Neuron (in vitro differentiated cells): ENCODE data around the gene AHCYL1.

Source experiments
- H2AFZ ChIP-seq: one replicate; pipeline ENCODE4 v1.6.1; 2013; ENCODE audit warnings: low read depth, mild to moderate bottlenecking, inconsistent platforms, low read length, moderate library complexity
- H3K27me3 ChIP-seq: one replicate; pipeline ENCODE4 v1.6.1; 2013; ENCODE audit warnings: low read length; ENCODE audit not compliant: insufficient read depth
- H3K36me3 ChIP-seq: one replicate; pipeline ENCODE4 v1.6.1; 2013; ENCODE audit warnings: low read length; ENCODE audit not compliant: insufficient read depth
- H3K4me1 ChIP-seq: one replicate; pipeline ENCODE4 v1.6.1; 2013; ENCODE audit warnings: low read length; ENCODE audit not compliant: insufficient read depth
- H3K4me3 ChIP-seq: 2 replicates; pipeline ENCODE4 v1.5.1; 2013; ENCODE audit warnings: mild to moderate bottlenecking, low read length, moderate library complexity
- H3K9me3 ChIP-seq: one replicate; pipeline ENCODE4 v1.6.1; 2013; ENCODE audit warnings: low read length

Gene AHCYL1

GRCh38 chr1:110039641-110040040 lies 55.1 kb downstream of the AHCYL1 start:
- Histone ChIP-seq H2AFZ (no peak overlapping the region), H3K9me3 (no peaks in the 10 kb centered on the region), H3K4me3 (no peak overlapping the region), H3K36me3 (peaks cover 78% of the 10 kb centered on the region), H3K4me1 (peaks cover 26% of the 10 kb centered on the region), H3K27me3 (no peaks in the 10 kb centered on the region)

DNA sequence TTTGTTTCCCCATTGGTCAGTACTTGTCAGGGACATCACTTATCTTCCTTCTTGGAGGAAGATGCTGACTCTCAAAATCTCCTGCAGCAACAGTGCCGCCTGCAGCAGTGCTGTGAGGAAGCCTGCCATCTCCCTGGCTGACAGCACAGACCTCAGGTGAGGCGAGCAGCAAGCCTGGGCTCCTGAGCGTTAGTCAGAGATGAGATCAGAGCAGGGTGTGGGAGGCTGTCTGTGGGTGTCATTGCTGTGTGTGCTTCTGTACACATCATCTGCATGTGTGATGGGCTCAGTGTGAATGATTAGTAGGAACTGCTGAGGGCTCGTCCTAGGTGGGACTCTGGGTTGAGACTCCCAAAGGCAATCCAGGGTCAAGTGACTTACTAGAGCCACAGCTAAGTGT lies 56.0 kb downstream of the AHCYL1 start:
- Histone ChIP-seq H2AFZ (no peak overlapping the region), H3K4me3 (no peak overlapping the region), H3K4me1 (peaks cover 21% of the 10 kb centered on the region), H3K36me3 (peaks cover 87% of the 10 kb centered on the region), H3K27me3 (no peaks in the 10 kb centered on the region), H3K9me3 (no peaks in the 10 kb centered on the region)

DNA sequence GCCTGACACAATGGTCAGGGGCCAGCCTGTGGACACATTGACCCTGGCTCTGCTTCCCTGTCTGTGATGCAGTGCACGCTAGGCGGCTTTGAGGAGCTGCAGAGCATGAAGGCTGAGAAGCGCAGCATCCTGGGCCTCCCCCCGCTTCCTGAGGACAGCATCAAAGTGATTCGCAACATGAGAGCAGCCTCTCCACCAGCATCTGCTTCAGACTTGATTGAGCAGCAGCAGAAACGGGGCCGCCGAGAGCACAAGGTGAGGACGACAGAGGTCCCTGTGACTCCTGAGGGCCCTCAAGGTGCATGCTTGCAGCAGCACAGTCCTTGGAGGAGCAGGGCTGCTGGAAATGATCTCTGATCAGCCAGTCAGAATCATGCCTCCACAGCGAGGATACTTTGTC lies 58.5 kb downstream of the AHCYL1 start:
- no peaks in the 10 kb centered on the region for H3K9me3 ChIP-seq
- H3K36me3 ChIP-seq, result peaks cover 94% of the 10 kb centered on the region
- no peak overlapping the region for H2AFZ ChIP-seq

DNA sequence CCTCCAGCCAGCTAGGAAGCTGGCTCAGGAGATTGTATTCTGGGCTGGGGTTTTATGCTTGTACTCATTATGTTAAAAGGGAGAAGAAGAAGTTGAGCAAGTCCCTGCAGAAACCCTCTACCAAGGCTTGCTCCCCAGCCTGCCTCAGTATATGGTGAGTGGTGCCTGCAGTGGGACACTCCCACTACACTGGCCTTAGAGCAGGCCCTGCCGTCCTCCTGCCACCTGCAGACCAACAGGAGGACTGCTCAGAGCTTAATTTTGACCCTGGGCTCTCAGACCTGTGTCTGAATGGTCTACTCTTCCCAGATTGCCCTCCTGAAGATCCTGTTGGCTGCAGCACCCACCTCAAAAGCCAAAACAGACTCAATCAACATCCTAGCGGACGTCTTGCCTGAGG lies 62.9 kb downstream of the AHCYL1 start:
- Histone ChIP-seq H3K9me3 (no peaks in the 10 kb centered on the region), H3K36me3 (peaks cover 93% of the 10 kb centered on the region)

More for the DNA sequence above, 58.5 kb downstream of the AHCYL1 start:
- Histone ChIP-seq H3K4me3 (no peak overlapping the region), H3K27me3 (no peaks in the 10 kb centered on the region), H3K4me1 (peaks cover 16% of the 10 kb centered on the region)

GRCh38 chr1:110048240-110048639 lies 63.7 kb downstream of the AHCYL1 start:
- Histone ChIP-seq H3K4me3 (no peak overlapping the region), H3K4me1 (peaks cover 1% of the 10 kb centered on the region), H2AFZ (no peak overlapping the region), H3K9me3 (no peaks in the 10 kb centered on the region), H3K36me3 (peaks cover 95% of the 10 kb centered on the region), H3K27me3 (no peaks in the 10 kb centered on the region)

More for the DNA sequence above, 62.9 kb downstream of the AHCYL1 start:
- Histone ChIP-seq H3K27me3 (no peaks in the 10 kb centered on the region), H3K4me1 (peaks cover 9% of the 10 kb centered on the region), H2AFZ (no peak overlapping the region), H3K4me3 (no peak overlapping the region)

GRCh38 chr1:110048923-110049601 lies 64.5 kb downstream of the AHCYL1 start:
- no peaks in the 10 kb centered on the region for H3K27me3 ChIP-seq
- no peak overlapping the region for H3K4me3 ChIP-seq
- no peaks in the 10 kb centered on the region for H3K9me3 ChIP-seq
- peaks cover 94% of the 10 kb centered on the region for H3K36me3 ChIP-seq
- no peaks in the 10 kb centered on the region for H3K4me1 ChIP-seq
- no peak overlapping the region for H2AFZ ChIP-seq

DNA sequence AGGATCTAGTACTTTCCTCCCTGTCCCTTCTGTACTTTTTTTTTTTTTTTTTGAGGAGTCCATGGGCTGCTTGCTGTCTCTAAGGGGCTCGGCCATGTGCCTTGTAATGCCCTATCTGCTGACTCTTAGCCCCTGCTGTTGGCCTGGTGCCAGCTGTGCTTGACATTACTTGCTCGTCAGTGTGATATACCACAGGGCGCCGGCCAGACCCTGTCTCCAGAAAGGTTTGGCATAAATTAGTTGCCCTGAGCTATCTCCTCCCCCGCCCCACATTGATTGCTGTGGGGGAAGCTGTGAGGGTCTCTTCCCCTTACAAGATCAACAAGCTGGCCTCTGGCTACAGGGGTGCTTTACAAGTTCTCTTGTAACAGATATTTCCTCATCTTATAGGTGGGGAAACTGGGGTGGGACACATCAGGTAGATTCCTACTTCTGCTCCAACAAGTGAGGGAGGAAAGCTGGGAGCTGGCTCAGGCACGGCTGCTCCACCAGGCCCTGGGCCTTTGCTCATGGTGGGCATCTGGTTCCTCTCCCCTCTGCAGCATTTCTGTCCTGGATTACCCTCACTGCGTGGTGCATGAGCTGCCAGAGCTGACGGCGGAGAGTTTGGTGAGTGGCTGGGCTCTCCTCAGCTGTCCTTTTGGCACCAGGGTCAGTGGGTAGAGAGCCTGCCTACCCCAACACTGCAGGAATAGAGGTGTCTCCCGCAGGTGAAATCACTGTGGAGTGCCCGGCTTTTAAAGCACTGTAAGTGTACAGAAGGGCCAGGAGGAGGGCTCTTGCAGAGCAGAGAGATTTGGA lies 65.4 kb downstream of the AHCYL1 start:
- H3K36me3 ChIP-seq, result peaks cover 94% of the 10 kb centered on the region
- H3K4me1 ChIP-seq, result no peaks in the 10 kb centered on the region
- no peak overlapping the region for H3K4me3 ChIP-seq
- H3K9me3 ChIP-seq, result no peaks in the 10 kb centered on the region
- no peaks in the 10 kb centered on the region for H3K27me3 ChIP-seq
- H2AFZ ChIP-seq, result no peak overlapping the region

- no peaks in the 10 kb centered on the region for H3K9me3 ChIP-seq
- peaks cover 94% of the 10 kb centered on the region for H3K36me3 ChIP-seq
- H3K27me3 ChIP-seq, result no peaks in the 10 kb centered on the region
- no peaks in the 10 kb centered on the region for H3K4me1 ChIP-seq
- H2AFZ ChIP-seq, result no peak overlapping the region
- no peak overlapping the region for H3K4me3 ChIP-seq
Observed at GRCh38 chr1:110050602-110051261, 66.2 kb downstream of the AHCYL1 start.

- Histone ChIP-seq H3K4me1 (no peaks in the 10 kb centered on the region), H3K4me3 (no peak overlapping the region), H3K36me3 (peaks cover 95% of the 10 kb centered on the region), H3K9me3 (no peaks in the 10 kb centered on the region), H2AFZ (no peak overlapping the region), H3K27me3 (no peaks in the 10 kb centered on the region)
Observed at GRCh38 chr1:110051262-110051648, 66.7 kb downstream of the AHCYL1 start.

DNA sequence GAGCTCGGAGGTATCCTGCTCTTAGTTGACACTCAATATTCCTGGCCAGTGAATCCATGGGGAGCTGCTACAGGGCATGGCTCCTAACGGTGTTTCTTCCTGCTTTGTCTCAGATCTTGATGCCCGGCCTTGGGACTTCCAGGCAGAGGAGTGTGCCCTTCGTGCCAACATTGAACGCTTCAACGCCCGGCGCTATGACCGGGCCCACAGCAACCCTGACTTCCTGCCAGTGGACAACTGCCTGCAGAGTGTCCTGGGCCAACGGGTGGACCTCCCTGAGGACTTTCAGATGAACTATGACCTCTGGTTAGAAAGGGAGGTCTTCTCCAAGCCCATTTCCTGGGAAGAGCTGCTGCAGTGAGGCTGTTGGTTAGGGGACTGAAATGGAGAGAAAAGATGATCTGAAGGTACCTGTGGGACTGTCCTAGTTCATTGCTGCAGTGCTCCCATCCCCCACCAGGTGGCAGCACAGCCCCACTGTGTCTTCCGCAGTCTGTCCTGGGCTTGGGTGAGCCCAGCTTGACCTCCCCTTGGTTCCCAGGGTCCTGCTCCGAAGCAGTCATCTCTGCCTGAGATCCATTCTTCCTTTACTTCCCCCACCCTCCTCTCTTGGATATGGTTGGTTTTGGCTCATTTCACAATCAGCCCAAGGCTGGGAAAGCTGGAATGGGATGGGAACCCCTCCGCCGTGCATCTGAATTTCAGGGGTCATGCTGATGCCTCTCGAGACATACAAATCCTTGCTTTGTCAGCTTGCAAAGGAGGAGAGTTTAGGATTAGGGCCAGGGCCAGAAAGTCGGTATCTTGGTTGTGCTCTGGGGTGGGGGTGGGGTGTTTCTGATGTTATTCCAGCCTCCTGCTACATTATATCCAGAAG lies 69.2 kb downstream of the AHCYL1 start:
- H3K9me3 ChIP-seq, result no peaks in the 10 kb centered on the region
- H3K4me1 ChIP-seq, result no peaks in the 10 kb centered on the region
- peaks cover 95% of the 10 kb centered on the region for H3K36me3 ChIP-seq
- no peaks in the 10 kb centered on the region for H3K27me3 ChIP-seq
- no peak overlapping the region for H3K4me3 ChIP-seq
- H2AFZ ChIP-seq, result no peak overlapping the region

DNA sequence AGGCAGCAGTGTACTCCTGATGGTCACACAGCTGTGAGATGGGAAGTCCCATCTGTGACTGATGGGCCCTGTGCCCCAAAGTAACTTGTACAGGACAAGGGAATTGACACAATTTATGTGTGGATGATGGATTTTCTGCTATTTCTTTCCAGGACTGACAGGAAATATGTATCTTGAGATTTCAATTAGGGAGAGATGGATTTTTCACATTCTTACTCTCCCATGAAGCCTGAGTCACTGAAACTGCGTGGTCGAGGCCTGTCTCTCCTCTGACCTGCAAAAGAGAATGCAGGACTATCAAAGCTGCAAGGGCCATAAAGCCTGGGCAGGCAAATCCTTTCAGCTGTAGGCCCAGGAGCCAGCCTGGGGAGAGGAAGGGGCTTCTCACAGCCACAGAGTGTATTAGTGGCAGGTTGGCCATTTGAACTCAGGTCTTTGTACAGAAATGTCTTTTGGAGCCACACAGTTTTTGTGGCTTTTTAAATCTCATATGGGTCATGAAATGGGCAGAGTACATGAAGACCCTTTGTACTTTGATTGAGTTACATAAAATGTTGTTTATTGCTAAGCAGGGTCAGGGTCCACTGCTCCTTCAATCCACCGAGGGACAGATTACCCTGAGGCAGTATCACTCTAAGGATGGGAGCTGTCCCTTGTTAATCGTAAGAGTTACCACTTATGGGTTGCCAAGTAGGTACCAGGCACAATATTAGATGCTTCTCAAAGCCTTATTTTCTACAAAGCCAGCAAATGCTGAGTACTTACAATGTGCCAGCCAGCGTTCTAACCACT lies 71.1 kb downstream of the AHCYL1 start:
- no peak overlapping the region for H3K4me3 ChIP-seq
- H3K27me3 ChIP-seq, result no peaks in the 10 kb centered on the region
- H3K4me1 ChIP-seq, result no peaks in the 10 kb centered on the region
- peaks cover 88% of the 10 kb centered on the region for H3K36me3 ChIP-seq
- H2AFZ ChIP-seq, result no peak overlapping the region
- no peaks in the 10 kb centered on the region for H3K9me3 ChIP-seq

DNA sequence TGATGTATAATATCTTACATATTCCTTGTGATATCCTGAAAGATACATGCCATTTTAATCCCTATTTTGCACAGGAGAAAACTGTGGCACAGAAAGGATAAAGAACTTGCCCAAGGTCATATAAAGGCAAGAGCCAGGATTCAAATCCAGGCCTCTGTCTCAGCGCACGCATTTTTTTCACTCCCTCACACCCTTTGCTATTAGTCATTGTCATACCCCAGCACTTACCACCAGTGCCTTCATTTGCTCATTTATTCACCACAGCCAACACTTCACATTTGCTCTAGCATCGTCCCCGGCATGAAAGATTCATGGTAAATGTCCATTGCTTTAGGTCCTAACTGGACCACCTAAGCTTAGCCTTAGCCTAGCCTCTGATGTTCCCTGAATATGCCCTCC lies 71.7 kb downstream of the AHCYL1 start:
- Histone ChIP-seq H3K4me3 (no peak overlapping the region), H3K36me3 (peaks cover 83% of the 10 kb centered on the region), H3K27me3 (no peaks in the 10 kb centered on the region), H2AFZ (no peak overlapping the region), H3K9me3 (no peaks in the 10 kb centered on the region), H3K4me1 (no peaks in the 10 kb centered on the region)
